COR-L47 (cell line): ENCODE results near the gene TP53I3.
"Not testable (repeated sequence)": the region's sequence is repeated elsewhere in the genome, so short reads cannot be mapped to it uniquely, and the experiment has no call there.

Experiments used
- DNase-seq: peaks from one replicate; lab custom pipeline; 2025; lab: John Stamatoyannopoulos, UW

Gene TP53I3, protein sequence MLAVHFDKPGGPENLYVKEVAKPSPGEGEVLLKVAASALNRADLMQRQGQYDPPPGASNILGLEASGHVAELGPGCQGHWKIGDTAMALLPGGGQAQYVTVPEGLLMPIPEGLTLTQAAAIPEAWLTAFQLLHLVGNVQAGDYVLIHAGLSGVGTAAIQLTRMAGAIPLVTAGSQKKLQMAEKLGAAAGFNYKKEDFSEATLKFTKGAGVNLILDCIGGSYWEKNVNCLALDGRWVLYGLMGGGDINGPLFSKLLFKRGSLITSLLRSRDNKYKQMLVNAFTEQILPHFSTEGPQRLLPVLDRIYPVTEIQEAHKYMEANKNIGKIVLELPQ

DNA sequence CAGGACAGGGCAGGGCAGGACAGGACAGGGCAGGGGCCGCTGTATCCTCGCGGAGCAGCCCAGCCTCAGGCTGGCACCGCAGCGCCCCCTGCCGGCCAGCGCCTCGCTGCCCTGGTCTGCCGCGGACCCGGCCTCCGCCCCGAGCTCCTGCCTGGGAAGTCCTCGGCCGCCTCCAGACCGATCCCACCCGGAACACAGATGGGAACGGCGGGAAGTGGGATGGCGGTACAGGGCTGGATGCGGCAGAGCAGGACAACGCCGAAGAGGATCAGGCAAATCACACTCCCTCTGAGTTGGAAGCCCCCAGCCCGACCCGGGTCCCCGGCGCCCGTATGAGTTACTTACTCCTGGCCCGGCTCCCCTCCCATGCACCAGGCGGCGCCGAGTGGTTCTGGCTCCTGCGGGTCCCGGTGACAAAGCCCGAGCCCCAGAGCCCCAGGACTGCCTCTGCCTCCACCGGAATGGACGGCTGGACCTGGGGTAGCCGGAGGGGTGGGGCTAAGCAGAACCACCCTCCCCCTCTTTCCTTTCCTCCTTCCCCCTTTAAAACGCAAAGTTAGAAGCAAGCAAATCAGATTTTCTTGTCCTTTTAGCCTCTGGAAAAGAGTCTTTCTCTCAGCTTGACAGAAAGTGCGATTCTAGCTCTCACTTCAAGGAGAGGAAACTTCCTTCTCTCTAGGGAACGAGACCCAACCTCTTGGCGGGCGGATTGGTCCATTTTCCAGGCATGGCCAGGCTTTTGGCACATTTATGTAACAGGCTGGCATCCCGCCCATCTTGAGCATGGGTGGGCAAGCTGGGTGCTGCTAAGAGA, at the start of gene TP53I3:
TSS of gene TP53I3 (minus strand) at position 449 of the 814 bp plus-strand sequence. CDS start 508 bp downstream, outside the sequence.
- DNase-seq = peak; percentile 81

DNA sequence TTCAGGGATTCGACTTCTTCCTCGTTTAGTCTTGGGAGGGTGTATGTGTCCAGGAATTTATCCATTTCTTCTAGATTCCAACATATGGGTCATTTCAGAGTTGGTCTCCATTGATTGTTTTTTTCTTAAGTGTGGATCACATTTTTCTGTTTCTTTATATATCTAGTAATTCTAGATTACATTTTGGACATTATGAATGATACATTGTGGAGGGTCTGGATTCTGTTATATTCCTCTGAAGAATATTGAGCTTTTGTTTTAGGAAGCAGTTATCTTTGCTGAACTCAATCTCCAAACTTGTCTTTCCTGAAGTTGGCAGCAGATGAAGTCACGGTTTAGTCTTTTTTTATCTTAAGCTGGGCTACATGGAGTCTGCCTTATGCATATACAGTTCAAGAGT, 47.9 kb upstream of the TP53I3 start:
- no peak for DNase-seq

DNA sequence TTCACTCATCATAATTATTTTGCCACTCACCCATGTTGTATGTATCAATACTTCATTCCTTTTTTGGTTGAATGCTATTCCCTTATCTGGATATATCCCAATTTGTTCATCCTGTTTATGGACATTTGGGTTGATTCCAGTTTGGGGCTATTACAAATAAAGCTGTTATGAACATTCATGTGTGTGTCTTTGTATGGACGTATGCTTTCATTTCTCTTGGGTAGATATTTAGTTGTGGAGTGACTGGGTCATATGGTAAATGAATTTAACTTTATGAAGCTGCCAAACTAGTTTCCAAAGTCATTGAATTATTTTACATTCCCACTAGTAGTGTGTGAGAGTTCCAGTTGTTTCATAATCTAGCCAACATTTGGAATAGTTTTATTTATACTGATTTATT, 41.3 kb upstream of the TP53I3 start:
- DNase-seq = no peak

DNA sequence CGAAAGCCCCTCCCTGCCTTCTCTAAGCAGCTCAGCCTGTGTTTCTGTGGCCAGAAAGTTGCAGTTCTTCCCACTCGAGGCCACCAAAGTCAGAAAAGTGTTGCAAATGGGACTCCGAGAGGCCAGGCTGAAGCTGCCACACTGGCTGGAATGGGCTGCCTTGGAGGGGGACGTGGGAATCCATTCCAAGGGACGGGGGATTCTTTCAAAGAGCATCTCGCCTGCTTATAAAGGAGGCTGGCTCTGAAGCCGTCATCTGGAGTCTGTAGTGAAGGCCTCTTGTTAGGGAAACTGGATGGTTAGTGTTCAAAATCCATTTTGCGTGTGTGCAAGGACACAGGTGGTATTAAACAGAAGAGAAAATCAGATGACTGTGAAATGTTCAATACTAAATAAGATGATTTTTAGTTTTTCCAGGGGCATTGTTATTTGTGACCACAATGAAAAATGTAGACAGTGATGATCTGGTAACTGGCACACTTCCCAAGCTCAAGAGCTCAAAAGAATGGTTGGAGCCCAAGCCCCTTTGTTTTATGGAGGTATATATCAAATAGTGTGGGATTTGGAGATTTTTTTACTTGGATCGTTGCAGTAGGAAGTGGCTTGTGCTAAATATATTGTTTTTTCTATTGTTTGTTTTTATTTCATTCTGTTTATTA, 39.4 kb upstream of the TP53I3 start:
- peak; percentile 19 for DNase-seq

DNA sequence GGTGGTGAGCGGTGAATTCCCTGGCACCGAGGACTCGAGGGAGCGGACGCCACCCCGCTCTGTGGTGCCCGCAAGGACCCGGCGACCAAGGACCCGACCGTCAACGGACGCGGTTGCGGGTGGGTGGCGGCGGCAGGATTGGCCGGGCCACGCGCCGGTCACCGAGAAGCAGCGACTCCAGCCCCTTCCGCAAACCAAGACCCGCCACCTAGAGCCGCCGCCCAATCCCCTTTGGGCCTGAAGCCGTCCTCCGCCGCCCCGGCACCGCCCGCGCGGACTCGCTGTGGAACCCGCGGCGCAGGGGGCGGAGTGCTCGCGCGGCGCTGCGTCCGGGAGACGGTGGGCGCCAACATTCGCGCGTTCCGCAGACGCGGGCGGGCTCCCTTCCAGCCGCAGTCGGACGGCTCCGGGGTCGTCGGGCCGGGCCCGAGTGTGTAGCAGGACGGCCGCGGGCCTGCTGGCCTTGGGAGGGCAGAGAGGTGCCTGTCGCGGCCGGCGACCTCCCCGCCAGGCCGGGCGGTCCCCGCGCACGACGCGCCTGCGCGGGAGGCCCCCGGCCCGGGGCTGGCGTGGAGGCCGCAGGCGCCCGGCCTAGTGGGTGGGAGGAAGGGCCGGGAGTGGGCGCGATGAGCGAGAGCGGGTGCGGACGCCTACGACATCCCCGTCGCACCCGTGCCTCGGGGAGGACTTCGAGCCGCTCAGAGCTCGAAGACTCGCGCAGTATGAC, 38.7 kb upstream of the TP53I3 start, which contains the start of the genes FAM228B and PFN4:
TSS of gene FAM228B (plus strand) at position 275 of the 727 bp plus-strand sequence. CDS start 893 bp downstream, outside the sequence.
TSS of gene PFN4 (minus strand) at position 140 of the 727 bp plus-strand sequence. CDS start 799 bp downstream, outside the sequence.
- DNase-seq = peak; percentile 89

DNA sequence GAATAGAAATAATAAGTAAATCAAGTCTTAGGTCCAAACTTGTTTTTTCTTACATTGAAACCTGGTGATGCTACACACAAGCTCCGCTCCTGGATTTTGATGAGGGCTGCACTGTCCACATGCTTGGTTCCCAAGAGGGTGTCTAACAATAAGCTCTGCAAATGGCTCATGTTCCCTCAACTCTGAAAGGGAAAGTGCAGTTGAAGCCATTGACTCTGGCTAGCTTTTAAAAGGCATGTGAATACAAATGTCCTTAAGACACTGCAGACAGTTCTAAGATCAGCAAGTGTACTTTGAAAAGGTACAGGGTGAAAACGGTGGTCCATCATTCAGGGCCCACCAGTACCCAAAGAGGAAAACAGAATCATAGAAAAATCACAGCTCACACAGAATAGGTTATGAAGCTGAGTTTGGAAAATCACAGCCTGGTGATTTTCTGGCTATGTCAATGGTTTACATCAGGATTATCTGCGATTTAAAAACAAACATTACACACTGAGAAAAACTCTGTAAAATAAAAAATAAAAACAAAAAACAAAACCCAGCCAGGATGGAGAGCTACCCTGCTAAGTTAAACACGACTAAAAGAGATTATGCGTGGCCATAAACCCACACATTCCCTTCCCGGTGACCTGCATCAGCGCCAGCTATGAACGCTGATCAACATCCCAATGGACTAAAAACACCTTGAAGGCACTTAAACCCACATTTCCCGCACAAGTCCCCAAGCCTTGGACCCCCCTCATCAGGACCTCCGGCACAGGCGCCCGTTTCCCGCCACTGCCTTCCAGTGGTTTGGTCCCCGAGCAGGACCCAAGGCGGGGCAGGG, 37.9 kb upstream of the TP53I3 start:
- no peak for DNase-seq

DNA sequence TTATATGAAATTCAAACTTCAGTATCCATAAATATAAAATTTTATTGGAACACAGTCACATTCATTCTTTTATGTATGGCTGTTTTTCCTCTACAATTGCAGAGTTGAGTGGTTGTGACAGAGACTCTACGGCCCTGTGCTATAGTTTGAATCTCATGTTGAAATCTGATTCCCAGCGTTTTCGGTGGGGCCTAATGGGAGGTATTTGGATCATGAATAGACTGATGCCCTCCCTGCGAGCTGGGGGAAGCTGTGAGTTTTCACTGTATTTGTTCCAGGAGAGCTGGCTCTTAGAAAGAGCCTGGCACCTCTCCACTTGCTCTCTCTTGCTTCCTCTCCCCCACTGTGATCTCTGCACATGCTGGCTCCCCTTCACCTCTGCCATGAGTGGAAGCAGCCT, 36.8 kb upstream of the TP53I3 start:
- DNase-seq = no peak

DNA sequence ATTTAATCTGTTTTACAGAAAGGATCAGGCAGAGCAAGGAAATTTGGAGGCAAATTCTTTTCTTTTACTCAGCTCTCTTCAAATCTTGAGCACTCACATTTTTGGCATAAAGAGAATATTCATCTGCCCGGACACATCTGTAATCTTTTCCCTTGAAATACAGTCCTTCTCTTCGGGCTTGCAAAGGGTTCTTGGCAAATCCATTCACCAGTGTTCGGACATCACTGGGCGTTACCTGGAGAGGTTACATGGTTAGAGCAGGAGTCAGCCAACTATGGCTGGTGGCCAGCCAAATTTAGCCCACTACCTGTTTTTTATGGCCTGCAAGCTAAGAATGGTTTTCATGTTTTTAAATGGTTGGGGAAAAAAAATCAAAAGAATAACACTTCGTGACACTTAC, 36.4 kb upstream of the TP53I3 start:
- DNase-seq = no peak

DNA sequence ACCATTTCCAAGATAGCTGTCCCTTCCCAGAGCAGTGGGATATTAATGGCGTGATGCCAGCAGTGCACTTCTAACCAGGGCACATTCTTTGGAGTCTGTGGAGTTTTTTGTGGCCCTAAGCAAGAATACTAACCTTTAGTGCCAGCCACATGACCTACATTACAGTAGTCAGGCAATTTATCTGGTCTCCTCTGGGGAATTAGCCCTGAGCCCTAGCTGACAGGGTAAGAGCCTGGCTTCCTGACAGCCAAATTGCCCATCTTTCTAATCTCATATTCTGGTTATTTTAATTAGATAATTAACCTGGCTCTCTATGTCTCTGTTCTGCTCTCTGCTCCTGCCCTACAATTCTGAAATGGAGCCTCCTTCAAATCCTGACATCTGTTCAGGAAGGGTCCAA, 33.3 kb upstream of the TP53I3 start:
- no peak for DNase-seq

DNA sequence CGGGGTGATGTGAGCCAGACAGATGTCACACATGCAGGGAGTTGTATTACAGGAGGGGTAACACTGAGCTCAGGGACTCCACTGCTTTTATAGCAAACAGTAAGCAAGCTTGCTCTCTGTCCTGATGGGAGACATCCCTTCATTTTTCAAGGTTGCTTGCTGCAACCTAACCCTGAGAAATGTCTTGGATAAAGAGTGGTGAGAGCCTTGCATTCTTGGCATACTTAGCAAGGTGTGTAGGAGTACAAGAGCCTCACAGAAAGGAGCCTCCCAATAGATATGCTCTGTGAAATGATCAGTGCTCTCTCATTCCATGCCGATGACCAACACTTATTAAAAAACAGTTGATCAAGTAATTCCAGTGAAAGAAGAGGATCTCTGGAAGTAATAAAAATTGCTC, 30.4 kb upstream of the TP53I3 start:
- DNase-seq = no peak

DNA sequence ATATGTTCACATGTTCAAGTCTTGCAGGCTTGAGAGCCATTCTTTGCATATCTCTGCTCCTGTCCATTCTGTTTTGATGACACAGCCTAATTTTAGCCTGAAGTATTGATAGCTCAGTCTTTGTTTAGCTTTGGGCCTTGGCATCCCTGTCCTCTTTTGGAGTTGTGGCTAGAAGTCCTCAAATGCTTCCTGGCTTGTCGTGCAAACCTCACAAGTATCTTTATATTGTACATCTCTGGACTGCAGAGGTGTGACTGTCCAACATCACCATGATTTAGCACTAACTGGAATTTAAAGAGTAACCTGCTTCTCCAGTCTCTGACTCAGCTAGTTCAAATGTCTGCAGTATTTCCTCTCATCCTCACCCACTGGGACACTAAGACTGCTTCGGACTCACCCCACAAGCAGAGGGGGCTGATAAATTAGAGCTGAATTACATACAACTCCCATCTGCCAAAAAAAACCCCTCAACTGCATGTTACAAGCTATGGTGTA, 26.8 kb upstream of the TP53I3 start:
- no peak for DNase-seq

DNA sequence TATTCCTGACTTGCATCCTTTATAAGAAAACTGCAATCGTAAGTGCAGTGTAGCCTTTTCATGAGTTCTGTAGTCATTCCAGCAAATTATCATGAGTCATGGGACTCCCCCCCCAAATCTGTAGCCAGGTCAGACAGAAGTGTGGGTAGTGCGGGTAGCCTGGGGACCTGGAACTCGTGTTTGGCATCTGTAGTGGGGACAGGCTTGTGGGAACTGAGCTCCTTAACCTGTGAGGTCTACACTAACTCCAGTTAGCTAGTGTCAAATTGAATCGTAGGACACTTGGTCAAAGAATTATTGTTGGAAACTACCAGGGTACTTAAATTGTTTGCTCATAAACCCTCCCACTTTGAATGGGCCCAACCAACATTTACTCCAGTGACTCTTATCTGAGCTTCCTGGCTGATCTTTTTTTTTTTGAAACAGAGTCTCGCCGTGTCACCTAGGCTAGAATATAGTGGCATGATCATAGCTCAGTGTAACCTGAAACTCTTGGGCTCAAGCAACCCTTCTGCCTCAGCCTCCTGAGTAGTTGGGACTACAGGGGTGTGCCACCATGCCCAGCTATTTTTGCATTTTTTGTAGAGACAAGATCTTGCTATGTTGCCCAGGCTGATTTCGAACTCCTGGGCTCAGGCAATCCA, 26.1 kb upstream of the TP53I3 start:
- no peak for DNase-seq

DNA sequence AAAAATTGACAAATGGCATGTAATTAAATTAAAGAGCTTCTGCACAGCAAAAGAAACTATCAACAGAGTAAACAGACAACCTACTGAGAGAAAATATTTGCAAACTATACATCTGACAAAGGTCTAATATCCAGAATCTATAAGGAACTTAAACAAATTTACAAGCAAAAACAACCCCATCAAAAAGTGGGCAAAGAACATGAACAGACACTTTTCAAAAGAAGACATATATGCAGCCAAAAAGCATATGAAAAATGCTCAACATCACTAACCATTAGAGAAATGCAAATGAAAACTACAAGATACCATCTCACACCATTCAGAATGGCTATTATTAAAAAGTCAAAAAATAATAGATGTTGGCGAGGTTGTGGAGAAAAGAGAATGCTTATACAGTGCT, 24.8 kb upstream of the TP53I3 start:
- DNase-seq = not testable (repeated sequence)

DNA sequence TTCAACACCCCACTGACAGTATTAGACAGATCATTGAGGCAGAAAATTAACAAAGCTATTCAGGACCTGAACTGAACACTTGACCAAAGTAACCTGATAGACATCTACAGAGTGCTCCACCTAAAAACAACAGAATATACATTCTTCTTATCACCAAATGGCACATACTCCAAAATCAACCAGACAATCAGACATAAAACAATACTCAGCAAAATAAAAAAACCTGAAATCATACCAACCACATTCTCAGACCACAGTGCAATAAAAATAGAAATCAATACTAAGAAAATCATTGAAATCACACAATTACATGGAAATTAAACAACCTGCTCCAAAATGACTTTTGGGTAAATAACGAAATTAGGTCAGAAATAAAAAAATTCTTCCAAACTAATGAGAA, 22.7 kb upstream of the TP53I3 start:
- no peak for DNase-seq

DNA sequence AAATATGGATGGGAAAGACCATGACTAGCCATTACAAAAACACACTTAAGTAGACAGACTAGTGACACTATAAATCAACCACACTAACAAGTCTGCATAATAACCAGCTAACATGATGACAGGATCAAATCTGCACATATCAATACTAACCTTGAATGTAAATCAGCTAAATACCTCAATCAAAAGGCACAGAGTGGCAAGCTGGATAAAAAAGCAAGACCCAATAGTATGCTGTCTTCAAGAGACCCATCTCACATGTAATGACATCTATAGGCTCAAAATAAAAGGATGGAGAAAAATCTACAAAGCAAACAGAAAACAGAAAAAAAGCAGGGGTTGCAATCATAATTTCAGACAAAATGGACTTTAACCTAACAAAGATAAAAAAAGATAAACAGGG, 22.2 kb upstream of the TP53I3 start:
- no peak for DNase-seq

DNA sequence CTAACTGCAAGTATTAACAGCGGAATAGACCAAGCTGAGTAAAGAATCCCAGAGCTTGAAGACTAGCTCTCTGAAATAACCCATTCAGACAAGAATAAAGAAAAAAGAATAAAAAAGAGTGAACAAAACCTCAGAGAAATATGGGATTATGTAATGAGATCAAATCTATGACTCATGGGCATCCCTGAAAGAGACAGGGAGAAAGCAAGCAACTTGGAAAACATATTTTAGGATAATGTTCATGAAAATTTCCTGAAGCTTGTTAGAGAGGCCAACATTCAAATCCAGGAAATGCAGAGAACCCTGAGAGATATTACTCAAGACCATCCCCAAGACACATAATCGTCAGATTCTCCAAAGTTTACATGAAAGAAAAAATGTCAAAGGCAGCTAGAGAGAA, 21.2 kb upstream of the TP53I3 start:
- no peak for DNase-seq

DNA sequence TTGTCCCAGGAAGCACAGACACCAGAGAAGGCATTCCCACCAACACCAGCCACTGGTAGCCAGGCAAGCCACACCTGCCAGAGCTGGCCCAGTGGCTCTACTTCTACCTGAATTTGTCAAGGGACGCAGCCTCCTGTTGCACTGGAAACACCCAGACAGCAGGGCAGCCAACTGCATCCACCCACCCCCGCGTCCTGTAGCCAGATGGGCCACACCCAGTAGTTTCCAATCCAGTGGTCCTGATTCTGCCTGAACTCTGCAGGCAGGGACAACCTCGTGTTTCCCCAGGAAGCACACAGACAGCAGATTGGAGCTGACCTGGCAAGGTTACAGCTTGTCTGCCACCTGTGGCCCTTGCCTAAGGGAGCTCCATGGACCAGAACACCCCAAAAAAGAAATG, 20.3 kb upstream of the TP53I3 start:
- DNase-seq = no peak

DNA sequence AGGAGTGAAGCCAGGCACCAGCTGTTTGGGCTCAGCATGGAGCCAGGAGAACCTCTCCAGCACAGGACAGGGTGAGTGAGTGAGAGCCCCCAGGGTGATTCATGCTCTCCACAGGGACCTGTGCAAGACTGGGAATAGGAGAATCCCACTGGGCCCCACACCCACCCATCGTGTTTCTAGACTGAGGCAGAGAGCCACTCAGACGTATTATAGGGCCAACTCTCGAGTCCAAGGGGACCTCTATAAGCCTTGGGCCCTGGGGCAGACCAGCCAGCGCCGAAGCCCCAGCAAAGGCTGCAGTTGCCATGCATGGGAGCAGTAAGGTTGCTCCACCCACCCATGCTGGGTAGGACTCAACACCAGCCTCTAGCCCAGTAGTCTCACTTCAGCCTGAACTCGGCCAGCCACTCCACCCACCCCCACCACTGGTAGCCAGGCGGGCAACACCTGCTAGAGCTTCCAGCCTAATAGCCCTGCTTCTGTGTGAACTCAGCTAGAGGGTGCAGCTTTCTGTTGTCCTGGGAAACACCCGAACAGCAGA, 19.5 kb upstream of the TP53I3 start:
- no peak for DNase-seq

DNA sequence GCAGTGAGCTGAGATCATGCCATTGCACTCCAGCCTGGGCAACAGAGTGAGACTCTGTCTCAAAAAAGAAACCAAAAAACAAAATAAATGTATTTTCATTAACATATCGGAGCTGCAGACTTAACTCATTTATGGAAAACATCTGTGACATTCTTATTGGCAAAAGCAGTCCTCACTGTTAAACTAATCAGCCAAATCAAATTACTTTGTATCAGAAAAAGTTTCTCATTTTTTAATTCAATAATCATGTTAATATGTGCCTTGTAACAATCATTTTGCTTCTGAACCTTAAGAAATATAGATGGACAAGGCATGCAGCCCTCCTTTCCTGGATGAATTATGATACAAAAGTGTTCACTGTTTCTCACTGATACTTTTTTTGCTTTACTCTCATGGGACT, 18.0 kb upstream of the TP53I3 start:
- DNase-seq = no peak

DNA sequence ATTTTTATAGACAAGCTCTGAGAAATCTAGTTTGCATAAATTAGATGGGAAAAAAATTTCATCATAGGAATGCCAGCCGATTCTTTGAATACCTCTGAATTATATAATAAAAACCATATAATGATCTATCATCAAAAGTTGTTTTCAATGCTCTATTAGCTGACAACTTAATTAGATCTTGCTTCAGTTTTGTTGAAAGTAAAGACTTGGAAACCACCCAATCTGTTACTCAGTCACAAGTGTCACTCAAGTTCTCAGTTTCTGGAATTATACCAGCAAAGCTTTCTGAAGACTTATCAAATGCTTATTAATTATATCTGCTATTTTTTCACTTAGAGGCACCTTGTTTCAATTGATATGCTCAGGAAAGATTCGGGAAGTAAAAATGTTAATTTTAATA, 17.4 kb upstream of the TP53I3 start:
- no peak for DNase-seq
